Inflammatory macrophage (primary cell): ENCODE measurements around the gene RBM19.

Source experiments
- DNase-seq, 2 donors: peaks; one replicate each; pipeline ENCODE4 v3.0.0-alpha.2; 2020 to 2022

The RBM19 gene

GRCh38 chr12:113899042-113899560 lies 67.0 kb downstream of the RBM19 start:
- no peak for DNase-seq

- DNase-seq = no peak
Measured at GRCh38 chr12:113898466-113898865, 67.7 kb downstream of the RBM19 start.

- no peak for DNase-seq
Measured at GRCh38 chr12:113897406-113897805, 68.7 kb downstream of the RBM19 start.

- no peak for DNase-seq
Measured at GRCh38 chr12:113896841-113897240, 69.3 kb downstream of the RBM19 start.

- no peak for DNase-seq
Measured at GRCh38 chr12:113896194-113896593, 69.9 kb downstream of the RBM19 start.

GRCh38 chr12:113895176-113895575 lies 70.9 kb downstream of the RBM19 start:
- DNase-seq = no peak

GRCh38 chr12:113894697-113895096 lies 71.4 kb downstream of the RBM19 start:
- DNase-seq = no peak

GRCh38 chr12:113893221-113893620 lies 72.9 kb downstream of the RBM19 start:
- no peak for DNase-seq

- DNase-seq = no peak
Measured at GRCh38 chr12:113892556-113892955, 73.6 kb downstream of the RBM19 start.

GRCh38 chr12:113891739-113892520 lies 74.2 kb downstream of the RBM19 start:
- no peak for DNase-seq

- DNase-seq = no peak
Measured at GRCh38 chr12:113891167-113891692, 74.9 kb downstream of the RBM19 start.

- DNase-seq = no peak
Measured at GRCh38 chr12:113889891-113890581, 76.1 kb downstream of the RBM19 start.

- DNase-seq = no peak
Measured at GRCh38 chr12:113889076-113889475, 77.0 kb downstream of the RBM19 start.

GRCh38 chr12:113888435-113888834 lies 77.7 kb downstream of the RBM19 start:
- no peak for DNase-seq

GRCh38 chr12:113887906-113888305 lies 78.2 kb downstream of the RBM19 start:
- no peak for DNase-seq

GRCh38 chr12:113886721-113887120 lies 79.4 kb downstream of the RBM19 start:
- DNase-seq = no peak

GRCh38 chr12:113884392-113884791 lies 81.7 kb downstream of the RBM19 start:
- no peak for DNase-seq

GRCh38 chr12:113882690-113883089 lies 83.4 kb downstream of the RBM19 start:
- DNase-seq = no peak

GRCh38 chr12:113880988-113881962 lies 84.8 kb downstream of the RBM19 start:
- no peak for DNase-seq

GRCh38 chr12:113880326-113880725 lies 85.8 kb downstream of the RBM19 start:
- DNase-seq = no peak

- no peak for DNase-seq
Measured at GRCh38 chr12:113879658-113880057, 86.5 kb downstream of the RBM19 start.

GRCh38 chr12:113877607-113878006 lies 88.5 kb downstream of the RBM19 start:
- no peak for DNase-seq
